ENCODE data around the gene C14orf93. TPM values are rescaled to one million over a fixed set of nuclear protein-coding genes. Genes with fewer than 3 reads are reported as not detected.

Gene C14orf93
- total RNA-seq, 1 experiment from 2014 or later = 15.1 TPM

DNA sequence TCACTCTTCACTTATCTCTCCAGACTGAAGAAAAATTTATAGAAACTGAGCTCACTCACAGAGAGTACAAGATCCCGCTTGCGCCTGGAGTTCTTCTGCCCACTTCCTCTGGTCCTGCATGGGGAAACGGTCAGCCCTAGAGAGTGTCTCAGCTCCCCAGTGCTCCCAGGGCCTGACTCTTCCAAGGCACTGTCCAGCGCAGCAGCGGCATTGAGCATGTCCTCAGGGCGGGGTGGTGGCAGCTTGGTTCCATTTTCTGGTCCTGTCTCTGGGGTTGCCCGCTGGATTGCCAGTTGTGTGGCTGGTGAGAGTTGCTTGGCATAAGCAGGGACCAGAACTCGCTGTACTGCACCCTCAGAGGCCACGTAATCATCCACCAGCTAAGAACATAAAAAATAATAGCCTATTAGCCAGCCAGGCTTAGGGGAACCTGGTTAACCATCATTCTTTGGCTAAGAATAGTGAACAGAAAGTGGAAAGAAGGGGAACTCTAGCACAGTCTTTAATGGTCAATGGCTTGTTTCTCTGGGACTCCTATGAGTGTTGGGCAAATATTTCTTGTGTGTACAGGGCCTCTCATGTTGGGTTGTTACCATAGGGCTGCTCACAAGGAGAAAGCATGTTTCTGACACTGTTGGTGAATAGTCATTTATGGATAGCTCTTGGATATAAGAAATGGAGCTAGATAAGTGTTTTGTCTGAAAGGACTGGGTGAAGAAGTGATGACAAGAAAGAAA lies 13.9 kb downstream of the C14orf93 start:
- no peak for DNase-seq (ENCODE audit: low spot score)

DNA sequence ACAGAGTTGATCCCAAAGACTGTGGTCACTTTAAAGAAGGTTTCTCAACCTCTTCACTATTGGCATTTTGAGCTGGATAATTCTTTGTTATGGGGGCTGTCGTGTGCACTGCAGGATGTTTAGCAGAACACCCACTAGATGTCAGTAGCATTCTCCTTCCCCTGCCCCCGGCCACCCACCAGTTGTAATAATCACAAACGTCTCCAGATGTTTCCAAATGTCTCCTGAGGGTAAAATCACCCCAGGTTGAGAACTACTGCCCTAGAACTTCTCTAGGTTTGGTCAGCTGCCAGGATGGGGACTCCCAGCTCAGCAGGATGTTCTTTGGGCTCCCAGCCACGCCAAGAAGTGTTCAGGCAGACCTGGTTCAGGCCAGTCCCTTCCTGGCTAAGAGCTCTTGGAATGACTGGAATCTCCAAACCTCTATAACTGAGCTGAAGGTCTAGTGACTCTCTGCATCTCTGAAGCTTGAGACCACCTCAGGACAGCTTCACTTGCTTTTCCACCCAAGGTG lies 15.1 kb downstream of the C14orf93 start:
- no peak for DNase-seq (ENCODE audit: low spot score)

DNA sequence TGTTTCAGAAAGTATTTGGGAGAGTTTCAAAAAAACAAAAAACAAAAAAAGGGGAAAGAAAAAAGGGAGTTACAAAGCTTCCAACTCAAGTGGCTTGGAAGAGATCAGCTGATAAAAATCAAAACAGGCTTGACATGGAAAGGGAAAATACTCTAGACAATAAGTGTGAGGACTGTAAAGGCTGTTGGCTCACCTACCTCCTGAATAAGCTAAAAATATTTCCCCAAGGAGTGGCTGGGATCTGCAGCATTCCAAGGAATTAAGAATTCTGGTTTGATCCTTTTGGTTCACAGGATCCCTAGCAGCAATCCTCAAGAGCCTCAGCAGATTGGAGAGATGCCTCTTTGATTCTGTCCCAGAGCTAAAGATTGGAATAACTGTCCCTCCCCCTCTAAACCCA lies 16.4 kb downstream of the C14orf93 start:
- no peak for DNase-seq (ENCODE audit: low spot score)

DNA sequence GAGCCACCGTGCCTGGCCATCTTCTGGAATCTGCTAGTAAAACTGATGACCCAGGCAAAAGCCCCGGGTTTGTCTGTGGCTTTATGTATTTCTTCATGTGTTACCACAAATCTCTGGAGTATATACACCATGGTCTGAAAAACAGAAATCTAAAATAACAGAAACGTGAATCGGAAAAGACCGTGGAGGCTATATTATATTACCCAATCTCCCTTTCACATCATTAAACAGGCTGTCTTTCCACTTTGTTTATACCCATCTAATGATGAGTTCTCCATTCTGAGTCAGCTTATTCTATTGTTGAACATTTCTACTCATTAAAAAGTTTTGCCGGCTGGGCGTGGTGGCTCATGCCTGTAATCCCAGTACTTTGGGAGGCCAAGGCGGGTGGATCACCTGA lies 18.1 kb downstream of the C14orf93 start:
- no peak for DNase-seq (ENCODE audit: low spot score)

DNA sequence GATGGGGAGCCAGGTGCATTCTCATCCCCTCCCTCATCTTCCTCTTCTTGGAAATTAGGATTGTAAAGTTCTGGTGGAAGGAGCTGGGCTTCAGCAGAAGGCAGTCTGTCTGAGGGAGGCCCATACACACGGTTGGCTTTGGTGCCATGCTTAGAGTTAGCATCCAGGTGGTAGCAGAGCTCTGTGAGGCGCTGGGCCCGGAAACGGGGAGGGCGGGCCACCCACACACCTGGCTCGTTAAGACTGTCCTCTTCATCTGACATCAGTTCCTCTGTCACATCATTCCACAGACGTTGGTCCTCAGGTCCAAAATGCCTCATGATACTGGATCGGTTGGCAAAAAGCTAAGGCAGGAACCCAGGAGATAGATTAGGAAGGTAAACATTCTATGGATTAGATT lies 22.7 kb downstream of the C14orf93 start:
- DNase-seq (ENCODE audit: low spot score) = no peak

DNA sequence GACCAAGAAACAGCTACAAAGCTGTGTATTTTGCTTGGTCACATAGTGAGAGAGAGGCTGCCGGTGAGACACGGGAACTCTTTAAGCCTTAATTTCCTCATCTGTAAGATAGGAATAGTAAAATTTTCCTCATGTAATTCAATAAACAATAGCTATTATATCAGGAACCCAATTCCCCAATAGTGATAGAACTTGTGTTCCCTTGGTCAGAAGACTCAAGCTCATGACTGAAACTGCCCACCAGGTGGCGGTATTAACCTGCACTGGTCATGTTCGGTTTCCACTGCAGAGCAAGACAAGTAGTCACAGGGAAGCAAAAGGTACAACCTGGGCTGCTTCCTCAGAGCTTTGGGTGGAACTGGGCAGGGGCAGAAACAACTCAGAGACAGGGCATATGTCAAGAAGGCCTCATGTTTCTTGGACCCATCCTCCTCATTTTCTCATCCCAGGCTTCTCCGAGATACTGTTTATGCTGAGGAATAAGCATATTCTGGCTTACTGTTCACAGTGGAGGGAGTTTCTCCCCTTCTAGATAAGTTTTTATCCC lies 23.4 kb downstream of the C14orf93 start:
- peak; percentile 80 for DNase-seq (ENCODE audit: low spot score)

DNA sequence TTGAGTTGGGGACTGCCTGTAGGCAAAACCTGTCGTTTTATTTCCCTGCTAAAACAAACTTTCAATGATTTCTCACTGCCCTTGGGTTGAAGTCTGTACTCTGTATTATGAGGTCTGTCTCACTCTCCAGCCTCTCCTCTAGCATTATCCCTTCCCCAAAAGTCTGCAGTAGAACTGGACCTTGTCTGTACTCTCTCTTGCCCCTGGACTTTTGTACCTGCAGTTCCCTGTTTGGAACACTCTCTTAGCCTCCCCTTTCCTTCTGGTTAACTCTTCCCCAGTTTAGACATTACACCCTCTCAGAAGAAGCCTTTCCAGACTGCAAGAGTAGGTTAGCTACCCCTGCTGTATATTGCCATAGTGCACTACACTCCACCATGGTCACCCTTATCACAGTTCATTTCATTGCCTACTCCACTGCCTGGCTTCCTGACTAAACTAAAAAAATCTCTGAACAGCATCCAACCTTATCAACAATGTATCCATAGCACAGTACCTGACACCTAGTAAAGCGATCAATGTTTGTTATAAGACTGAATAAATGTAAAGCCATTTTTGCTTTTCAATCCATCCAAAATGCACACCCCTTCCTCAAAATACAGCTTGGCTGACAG lies 23.9 kb downstream of the C14orf93 start:
- no peak for DNase-seq (ENCODE audit: low spot score)

DNA sequence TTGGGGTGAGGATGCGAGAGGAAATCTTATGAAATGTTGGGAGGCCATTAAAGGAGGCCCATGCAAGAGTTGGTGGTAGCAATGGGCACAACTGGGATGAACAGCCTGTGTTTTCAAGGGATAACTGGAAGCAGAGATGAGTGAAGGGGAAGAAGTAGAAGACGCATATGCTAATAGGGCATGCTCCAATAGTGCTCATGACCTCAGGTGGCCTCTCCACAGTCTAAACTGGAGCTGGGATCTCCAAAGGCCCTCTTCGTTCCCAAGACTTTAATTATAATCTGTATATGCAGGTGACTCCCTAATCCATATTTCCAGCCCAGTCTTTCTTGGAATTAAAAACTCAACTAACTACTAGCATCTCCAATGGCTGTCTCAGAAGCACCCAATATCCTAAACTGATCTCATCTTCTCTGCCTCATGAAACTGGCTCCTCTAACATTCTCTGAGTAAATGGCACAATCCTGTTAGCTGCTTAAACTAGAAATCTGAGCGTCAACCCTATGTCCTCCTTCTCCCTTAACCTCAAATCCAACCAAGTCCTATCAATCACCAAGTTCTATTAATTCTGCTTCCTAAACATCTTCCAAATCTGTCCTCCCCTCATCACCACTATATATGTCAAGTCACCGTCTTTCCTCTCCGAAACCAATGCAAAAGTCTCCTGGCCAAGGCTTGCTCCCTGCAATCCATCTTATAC lies 24.8 kb downstream of the C14orf93 start:
- no peak for DNase-seq (ENCODE audit: low spot score)

DNA sequence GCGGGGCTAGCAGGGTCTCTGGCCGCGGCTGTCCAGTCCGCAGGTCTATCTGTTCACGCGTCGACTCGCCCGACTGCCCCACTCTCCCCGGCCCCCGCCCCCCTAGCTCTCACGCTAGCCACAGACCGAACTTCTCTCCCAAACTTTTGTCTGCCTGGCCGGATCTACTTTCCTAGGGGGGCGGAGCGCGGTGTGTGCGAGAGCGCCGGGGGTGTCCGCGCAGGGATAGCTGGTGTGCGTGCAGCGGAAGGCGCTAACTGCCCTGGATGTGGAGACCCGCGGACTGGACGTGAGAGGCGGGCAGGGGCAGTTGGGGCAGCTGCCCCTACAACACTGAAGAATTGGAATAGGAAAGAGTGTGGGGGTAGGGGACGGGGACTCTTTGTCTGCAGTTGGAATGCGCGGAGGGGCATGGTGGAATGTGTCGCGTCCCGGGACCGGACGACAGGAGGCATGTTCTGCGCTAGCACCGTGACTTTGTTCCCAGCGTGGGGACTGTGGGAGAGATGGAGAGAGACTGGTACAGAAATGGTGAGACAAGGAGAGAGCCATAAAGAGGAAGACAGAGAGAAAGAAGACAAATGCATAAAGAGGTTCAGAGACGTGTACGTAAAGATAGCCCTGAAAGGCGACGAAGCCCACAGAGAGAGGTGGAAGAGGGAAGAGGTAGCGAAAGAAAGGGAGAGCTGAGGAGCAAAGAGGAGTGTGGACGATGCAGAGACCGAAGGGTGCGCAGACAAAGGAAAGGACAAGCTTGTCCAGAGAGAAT lies 27.3 kb downstream of the C14orf93 start, which contains the start of gene AJUBA:
TSS of gene AJUBA (minus strand) at position 75 of the 769 bp plus-strand sequence. CDS start 285 bp downstream, outside the sequence.
- DNase-seq (ENCODE audit: low spot score) = peak; percentile 70

DNA sequence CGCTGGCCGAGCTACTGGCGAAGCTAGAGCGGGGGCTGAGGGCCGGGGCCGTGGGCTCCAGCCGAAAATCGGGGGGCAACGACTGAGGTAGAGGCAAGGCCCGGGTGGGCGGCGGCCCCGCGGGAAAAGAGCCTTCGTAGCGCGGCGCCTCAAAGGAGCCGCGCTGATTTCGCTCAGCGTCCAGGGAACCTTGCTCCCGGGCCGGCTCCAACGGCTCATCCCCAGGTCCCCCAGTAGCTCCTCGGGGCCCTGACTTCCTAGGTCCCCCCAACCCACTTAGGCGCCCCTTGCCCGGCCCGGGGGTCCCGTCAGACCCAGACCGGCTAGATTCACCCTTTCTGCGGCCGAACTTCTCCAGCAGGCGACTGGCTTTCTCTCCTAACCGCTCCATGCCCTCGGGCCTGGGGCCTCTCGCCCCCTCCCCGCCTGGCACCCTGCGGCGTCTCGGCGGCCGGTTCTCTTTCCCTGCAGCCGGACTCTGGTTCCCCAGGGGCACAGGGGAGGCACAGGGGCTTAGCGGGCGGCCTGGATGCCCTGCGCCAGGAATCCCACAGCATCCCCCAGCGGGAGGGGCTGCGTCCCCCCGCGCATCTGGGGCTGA lies 28.0 kb downstream of the C14orf93 start:
- DNase-seq (ENCODE audit: low spot score) = no peak

DNA sequence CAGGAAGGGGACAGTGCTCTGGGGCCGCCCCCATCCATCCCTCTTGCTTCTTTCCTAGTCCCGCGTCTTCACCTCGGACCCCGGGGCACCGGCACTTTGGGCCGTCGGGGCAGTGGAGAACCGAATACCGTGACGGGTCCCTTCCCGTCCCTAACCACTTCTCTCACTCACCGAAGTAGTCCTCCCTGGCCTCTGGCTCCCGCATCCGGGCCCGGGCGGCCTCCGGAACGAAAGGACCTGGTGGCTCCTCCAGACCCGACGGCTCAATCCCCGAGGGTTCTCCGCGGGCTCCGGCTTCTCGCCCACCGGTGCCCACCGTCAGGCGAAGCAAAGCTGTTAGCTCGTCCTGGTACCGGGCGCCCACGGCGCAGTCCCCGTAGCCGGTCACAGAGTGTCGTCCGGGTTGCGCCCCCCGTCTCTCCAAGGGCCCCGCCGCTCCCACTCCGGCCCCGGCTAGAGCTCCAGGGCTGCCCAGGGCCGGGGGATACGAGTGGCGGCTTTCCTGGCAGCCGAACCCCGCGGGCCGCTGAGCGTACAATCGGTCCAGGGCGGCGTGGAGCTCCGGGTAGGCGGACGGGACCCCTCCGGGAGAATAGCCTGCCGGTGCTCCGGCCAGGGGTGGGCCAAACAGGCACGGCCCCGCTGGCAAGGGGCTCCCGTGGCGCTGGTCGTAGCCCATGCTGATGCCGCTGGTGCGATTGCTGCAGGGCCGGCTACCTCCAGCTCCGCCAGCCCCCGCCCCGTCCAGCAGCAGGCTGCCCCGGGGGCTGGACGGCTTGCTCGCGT lies 28.7 kb downstream of the C14orf93 start:
- peak; percentile 25 for DNase-seq (ENCODE audit: low spot score)

DNA sequence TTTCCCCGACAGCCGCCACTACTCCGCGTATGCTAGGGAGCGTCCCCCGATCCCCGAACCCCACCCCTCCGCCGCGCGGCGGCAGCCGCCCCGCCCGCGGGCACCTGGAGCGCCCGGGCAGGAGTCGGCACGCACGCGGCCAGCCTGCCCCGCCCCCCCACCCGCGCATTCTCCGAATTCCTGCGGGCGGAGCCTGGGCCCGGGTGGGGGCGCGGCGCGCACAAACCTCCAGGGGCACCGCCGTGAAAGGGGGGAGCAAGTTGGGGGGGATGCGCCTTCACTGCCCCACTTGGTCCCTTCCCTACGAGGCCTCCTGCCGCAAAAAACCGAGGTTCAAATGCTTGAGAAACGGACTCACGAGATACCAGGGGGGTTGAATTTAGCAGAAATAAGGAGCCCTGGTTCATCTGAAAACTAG lies 29.3 kb downstream of the C14orf93 start:
- peak; percentile 42 for DNase-seq (ENCODE audit: low spot score)

DNA sequence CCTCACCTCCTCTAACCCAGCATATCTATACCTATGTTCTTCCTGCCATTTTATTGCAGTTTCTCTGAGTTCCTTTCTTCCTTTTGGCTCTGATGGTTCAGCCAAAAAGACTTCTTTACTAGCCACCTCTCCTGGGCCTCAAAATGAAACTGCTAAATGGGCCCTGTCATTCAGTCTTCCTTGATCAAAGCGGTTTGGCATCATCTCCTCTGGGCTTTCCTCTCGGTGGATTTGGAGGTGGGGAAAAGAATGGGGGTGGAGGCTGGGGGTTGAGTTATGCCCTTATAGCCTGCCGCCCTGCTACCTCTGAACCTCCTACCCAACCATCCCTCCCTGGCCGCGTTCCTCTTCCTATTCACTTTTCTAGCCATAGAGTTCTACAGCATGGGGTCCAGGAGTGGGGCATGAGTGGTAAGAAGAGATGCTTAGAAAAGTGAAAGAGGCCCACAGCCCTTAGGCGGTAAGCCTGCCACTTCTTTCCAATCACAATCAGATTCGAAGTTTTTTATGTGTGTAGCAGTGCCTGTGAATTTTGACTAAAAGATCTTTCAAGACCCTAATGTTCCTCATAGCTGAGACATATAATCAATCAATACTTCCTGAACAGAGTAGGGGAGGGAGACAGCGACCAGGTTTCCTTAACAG lies 30.1 kb downstream of the C14orf93 start:
- peak; percentile 35 for DNase-seq (ENCODE audit: low spot score)

DNA sequence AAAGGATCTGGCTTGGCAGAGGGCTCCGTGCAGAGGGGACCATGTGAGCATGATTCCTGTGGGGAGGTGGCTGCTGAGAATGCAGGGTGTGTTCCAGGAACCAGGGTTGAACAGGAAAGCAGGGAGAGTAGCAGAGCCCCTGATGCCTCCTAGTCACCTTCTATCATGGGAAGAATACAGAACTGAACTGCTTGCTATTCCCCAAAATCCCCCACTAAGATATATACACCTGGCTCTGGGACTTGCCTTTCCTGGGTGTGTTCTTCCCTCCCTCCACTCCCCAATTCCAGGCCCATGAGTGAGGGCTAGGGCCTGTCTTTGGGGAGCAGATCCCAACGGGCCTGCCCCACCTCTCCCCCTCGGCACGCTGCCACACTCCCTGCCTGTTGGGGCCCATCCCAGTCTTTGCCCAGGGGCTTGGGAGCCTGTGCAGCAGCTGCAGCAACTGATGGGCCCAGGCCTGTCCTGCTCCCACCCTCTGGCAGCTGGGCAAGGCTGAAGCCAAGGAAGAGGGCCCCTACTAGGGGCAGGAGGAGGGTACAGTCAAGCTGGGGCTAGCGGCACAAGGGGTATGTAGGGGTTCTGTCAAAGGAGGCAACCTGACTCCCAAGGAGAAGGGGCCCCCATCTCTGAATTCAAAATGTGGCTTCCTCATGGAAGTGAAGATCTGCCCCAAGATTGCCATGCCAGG lies 30.8 kb downstream of the C14orf93 start:
- DNase-seq (ENCODE audit: low spot score) = no peak

DNA sequence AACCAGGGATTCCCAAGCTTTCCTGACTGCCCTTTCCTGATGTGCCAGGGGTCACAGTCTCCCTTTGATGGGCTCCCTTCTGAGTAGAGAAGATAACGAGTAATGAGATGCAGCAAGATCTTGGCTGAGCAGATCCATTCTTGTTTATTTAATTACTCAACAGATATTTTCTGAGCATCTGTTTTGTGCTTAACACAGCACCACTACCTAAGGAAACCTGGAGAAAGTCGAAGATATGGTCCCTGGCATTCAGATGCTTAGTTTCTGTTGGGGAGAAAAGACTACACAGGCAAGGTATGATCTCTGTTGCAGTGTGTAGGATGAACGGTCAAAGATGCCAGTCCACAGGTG lies 31.5 kb downstream of the C14orf93 start:
- no peak for DNase-seq (ENCODE audit: low spot score)

DNA sequence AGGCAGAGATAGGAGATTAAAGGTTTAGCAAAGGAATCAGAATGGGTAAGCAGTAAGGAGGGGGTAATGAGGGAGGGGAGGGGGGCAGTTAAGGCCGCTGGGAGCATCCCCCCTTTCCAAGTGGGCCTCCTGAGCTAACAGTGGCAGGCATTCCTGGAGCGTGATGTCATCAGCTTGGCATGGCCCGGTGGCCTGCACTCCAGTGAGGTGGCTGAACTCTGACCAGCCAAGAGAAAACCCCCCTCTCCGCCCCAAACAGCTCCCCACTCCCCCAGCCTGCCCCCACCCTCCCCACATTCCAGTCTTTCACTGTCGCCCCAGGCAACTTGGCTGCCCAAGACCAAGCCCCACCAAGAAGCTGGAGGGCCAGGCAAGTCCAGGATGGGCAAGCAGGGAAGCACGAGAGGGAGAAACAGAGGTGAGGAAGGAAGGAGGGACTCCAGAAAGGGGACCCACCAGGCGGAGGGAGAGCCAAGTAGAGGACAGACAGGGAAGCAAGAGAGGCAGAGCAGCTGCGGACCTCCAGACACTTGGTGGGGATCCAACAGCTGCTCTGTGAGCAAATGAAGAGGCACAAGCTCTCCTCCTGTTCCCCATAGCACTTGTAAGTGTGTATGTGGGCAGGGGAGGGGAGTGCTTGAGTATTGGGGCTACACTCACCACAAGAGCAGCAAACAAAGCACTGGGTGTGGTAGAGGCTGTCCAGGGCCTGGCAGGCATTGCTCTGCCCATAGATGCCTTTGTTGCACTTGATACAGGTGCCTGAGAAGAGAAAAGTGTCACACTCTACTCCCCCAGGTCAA lies 32.1 kb downstream of the C14orf93 start:
- peak; percentile 77 for DNase-seq (ENCODE audit: low spot score)

DNA sequence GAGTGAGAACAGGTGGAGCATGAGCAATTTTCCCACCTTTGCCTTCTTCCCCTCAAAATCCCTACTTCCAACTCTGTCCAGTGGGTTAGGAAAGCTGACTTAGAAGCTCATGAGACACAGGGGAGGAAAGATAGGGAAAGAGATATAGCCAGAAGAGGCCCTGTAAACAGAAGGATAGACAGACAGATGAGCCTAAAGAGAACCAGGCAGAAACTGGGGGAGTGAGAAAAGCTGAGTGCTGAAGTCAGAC lies 32.6 kb downstream of the C14orf93 start:
- DNase-seq (ENCODE audit: low spot score) = no peak

DNA sequence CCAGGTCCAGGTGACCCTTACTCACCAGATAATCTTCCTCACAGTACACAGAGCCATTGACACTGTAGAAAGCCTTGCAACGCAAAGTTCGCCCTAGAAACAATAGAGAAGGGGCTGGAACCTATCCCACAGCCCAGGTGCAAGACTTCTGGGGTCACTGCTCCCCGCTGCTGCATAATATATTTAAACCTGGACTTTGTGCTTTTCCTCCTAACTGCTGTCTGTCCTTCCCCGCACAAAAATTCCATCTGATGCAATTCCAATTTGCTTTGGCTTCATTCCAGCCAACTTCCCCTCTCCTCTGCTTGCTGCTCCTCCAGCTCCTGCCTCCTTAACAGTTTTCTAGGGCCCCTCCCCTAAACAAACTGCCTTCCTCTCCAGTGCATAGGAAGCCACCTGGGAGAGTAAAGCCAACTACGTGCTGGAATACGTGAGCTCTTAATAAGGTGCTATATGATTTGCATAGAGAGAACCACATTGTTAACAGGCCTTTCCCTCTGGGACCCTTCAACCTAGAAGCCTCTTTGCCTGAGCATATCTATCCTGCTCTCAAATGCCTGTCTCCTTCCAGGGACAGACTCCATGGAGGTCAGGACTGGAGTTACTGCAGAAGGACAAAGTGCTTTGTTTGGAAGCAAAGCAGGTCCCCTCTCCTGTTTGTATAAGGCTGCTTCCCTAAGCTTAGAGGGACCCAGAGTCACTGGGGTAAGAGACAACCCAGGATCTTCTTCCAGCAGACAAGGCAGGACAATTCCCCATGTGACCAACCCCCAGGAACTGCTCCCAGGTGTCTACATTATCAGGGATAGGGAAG lies 33.1 kb downstream of the C14orf93 start:
- DNase-seq (ENCODE audit: low spot score) = peak; percentile 77

All from HT-29 (cell line).